Measurements from ENCODE around the gene FANCC. TPM values are rescaled to one million over a fixed set of nuclear protein-coding genes. Genes with fewer than 3 reads are reported as not detected.

The FANCC gene
- total and polyA plus RNA-seq, 2 of the 8 experiments (the other 6 are each of a cell fraction or from before 2014, with no cell fraction given) = 7.8 to 15.2 TPM

- Histone ChIP-seq H2BK20ac (ENCODE audit: low read length) (no peak overlapping the region), H2AFZ (ENCODE audit: low read length) (no peak overlapping the region), H3K56ac (replicated peaks; ENCODE audit: insufficient read length, low read depth, low read length) (no peak overlapping the region), H3K4me3 (ENCODE audit: extremely low read depth in 1 of 4, insufficient read depth in 2 of 4, low read depth in 3 of 4, low read length in 4 of 4) (no peak overlapping the region), H4K5ac (ENCODE audit: insufficient read length, low read depth, low read length) (no peak overlapping the region), H3K18ac (ENCODE audit: extremely low read depth, low read length) (no peak overlapping the region), H3K23me2 (ENCODE audit: low read depth, low read length) (no peaks in the 10 kb centered on the region), H3K14ac (ENCODE audit: insufficient read length) (no peak overlapping the region), H3K4me1 (replicated peaks in 1 of 4; ENCODE audit: control insufficient read depth in 3 of 4, insufficient read depth in 4 of 4, low read length in 3 of 4) (no peaks in the 10 kb centered on the region), H3K79me2 (ENCODE audit: control insufficient read depth in 1 of 2, insufficient read depth in 2 of 2, low read length in 2 of 2) (no peaks in the 10 kb centered on the region), H3K4me2 (ENCODE audit: insufficient read depth in 1 of 2, low read depth in 2 of 2, low read length in 2 of 2) (no peak overlapping the region), H3K79me1 (ENCODE audit: low read depth, low read length) (no peaks in the 10 kb centered on the region), H3K23ac (ENCODE audit: insufficient read length) (no peak overlapping the region), H4K91ac (replicated peaks; ENCODE audit: insufficient read length, low read length) (no peak overlapping the region), H3K9me3 (ENCODE audit: insufficient read depth in 2 of 2, low read depth in 1 of 2, low read length in 1 of 2) (peaks cover 24 to 37% of the 10 kb centered on the region in 2 experiments), H2AK5ac (ENCODE audit: low read depth, low read length) (no peak overlapping the region), H2BK5ac (ENCODE audit: low read depth, low read length) (no peak overlapping the region), H3K9ac (replicated peaks in 1 of 4; ENCODE audit: extremely low read depth in 1 of 4, low read depth in 3 of 4, low read length in 3 of 4) (no peak overlapping the region), H4K20me1 (replicated peaks in 1 of 2; ENCODE audit: control insufficient read depth in 1 of 2, insufficient read depth in 2 of 2, low read length in 2 of 2) (no peaks in the 10 kb centered on the region), H2BK15ac (ENCODE audit: low read length) (no peak overlapping the region), H2BK120ac (replicated peaks; ENCODE audit: low read depth, low read length) (no peak overlapping the region), H3K27me3 (replicated peaks in 1 of 4; ENCODE audit: control insufficient read depth in 3 of 4, extremely low read depth in 1 of 4, insufficient read depth in 3 of 4, low read length in 3 of 4) (no peaks in the 10 kb centered on the region), H3K36me3 (ENCODE audit: control insufficient read depth in 2 of 4, insufficient read depth in 4 of 4, low read length in 3 of 4) (no peaks in the 10 kb centered on the region; a peak in 1 of 8 replicates), H2BK12ac (ENCODE audit: low read depth, low read length) (no peak overlapping the region), H3K27ac (ENCODE audit: low read depth, low read length) (no peak overlapping the region), H4K8ac (ENCODE audit: extremely low read depth, insufficient read depth, low read length) (no peak overlapping the region), H3K4ac (replicated peaks; ENCODE audit: insufficient read length, low read depth, low read length) (no peak overlapping the region)
- ChIA-PET CTCF (ENCODE audit: partially characterized antibody) (interaction anchor here (0.6 to 1.5 kb wide), 2 partner anchors 9 to 12 kb away, joined by 3 to 4 read pairs; no protein-coding TSS in a partner anchor), POLR2A (ENCODE audit: partially characterized antibody) (no interaction called here)
- DNase-seq (ENCODE audit: low read depth in 1 of 2, low spot score in 2 of 2) (no peak), FAIRE-seq (no peak)
- TF ChIP-seq RXRA (IDR thresholded peaks at IDR 0.05; ENCODE audit: insufficient read depth, low read depth, low read length) (no peak), RFX5 (IDR thresholded peaks at IDR 0.05; ENCODE audit: borderline replicate concordance, low read depth, low read length) (no peak)
- WGBS, 2 experiments (ENCODE audit: extremely low coverage in 1 of 2, insufficient coverage in 1 of 2, insufficient read length in 1 of 2, insufficient replicate concordance in 2 of 2, low coverage in 1 of 2, low lambda C conversion rate in 2 of 2, missing lambda C conversion rate in 1 of 2) = 58% methylated on average over 1 of the region's 1 CpG; no CpG with 5 or more reads in 1 of the 2 experiments
Measured at GRCh38 chr9:95327239-95327865, 9.8 kb upstream of the FANCC start.
